Adrenal gland (tissue), 12 donors: Measurements from ENCODE around the gene STK32C. TPM values are rescaled to one million over a fixed set of nuclear protein-coding genes. Genes with fewer than 3 reads are reported as not detected.
A peak's percentile ranks its signal among the peaks of the same experiment; 100 is the strongest.

Source experiments
- DNase-seq, 7 donors: peaks; one replicate each; pipeline ENCODE4 v3.0.0-alpha.2; 2019 to 2020
- H3K27ac ChIP-seq, 5 donors: fragments of 200-600 bp; sonication (generic) in 4 of 5; 1 replicate in 3 of 5; 2 replicates in 2 of 5; pipeline versions ENCODE4 v1.5.1 to v1.8.0; 2016 to 2020; ENCODE audit warnings: mild to moderate bottlenecking in 1 of 5
- H3K27me3 ChIP-seq: fragments of 200-600 bp; 2 replicates; pipeline ENCODE4 v1.8.0; 2021
- H3K36me3 ChIP-seq, 2 donors: fragments of 200-600 bp; replicated peaks in 1 of 2; 1 replicate in 1 of 2; 2 replicates in 1 of 2; pipeline versions ENCODE4 v1.5.1 to v1.8.0; 2018 to 2022
- H3K4me1 ChIP-seq, 2 donors: fragments of 200-600 bp; replicated peaks in 1 of 2; 1 replicate in 1 of 2; 2 replicates in 1 of 2; pipeline versions ENCODE4 v1.5.1 to v1.8.0; 2018 to 2021
- H3K4me3 ChIP-seq, 4 donors: fragments of 200-600 bp; sonication (generic) in 3 of 4; one replicate each; pipeline ENCODE4 v1.5.1; 2016 to 2018
- H3K9me3 ChIP-seq, 3 donors: fragments of 200-600 bp; sonication (generic) in 1 of 3; replicated peaks in 1 of 3; 1 replicate in 2 of 3; 2 replicates in 1 of 3; pipeline versions ENCODE4 v1.5.1 to v1.8.0; 2016 to 2021
- CTCF ChIP-seq, 6 experiments: fragments of 450-650 bp in 4 of 6; fragments of 200-600 bp in 2 of 6; sonication (generic) in 1 of 6; IDR thresholded peaks; 1 replicate in 5 of 6; 2 replicates in 1 of 6; pipeline versions ENCODE4 v1.5.1 to v1.8.0; 2016 to 2021; ENCODE audit warnings: antibody characterized with exemption in 6 of 6, mild to moderate bottlenecking in 2 of 6, moderate library complexity in 1 of 6
- POLR2A ChIP-seq, 2 donors: fragments of 450-650 bp; IDR thresholded peaks; one replicate each; pipeline ENCODE4 v1.6.1; 2017; ENCODE audit warnings: antibody characterized with exemption in 2 of 2, mild to moderate bottlenecking in 2 of 2, moderate library complexity in 1 of 2
- WGBS, 4 donors: extraction: QIAGEN DNeasy Blood & Tissue Kit in 2 of 4; methylation state at CpG; one replicate each; pipeline versions ENCODE4 v1.1.5 to v1.1.7; 2013 to 2017; 5-methylcytosine and 5-hydroxymethylcytosine counted together
- intact Hi-C, 2 donors: fragments of 100-400 bp; cut with DNase I; formaldehyde crosslinking; loops; one replicate each; pipeline versions ENCODE4 v1.14.1 to v1.15.0; 2022 to 2023
- polyA plus RNA-seq, 3 donors: library from polyadenylated mRNA; stranded (reverse); fragments of 200-250 nt in 2 of 3; fragments of 350-450 nt in 1 of 3; fragmentation: Illumina TruSeq in 1 of 3; extraction: RNeasy Lipid Tissue Mini Kit (QIAGEN cat#74804) in 1 of 3; gene quantifications; one replicate each; pipeline ENCODE4 v1.2.3, GENCODE V29; 2013 to 2014
- total RNA-seq, 9 donors: library from RNA; depleted of rRNA in 4 of 9; stranded (reverse); fragments of >200 nt in 4 of 9; fragments of 120-200 nt in 1 of 9; fragmentation: NEBNext Ultra II Directional in 1 of 9; extraction: Animal tissue kit (Norgen Biotek cat#: 25700) in 1 of 9; gene quantifications; one replicate each; pipeline versions ENCODE4 v1.1.0 to v1.2.4, GENCODE V29; 2013 to 2023
- donor health status: healthy with polysubstance abuse.
- donor health status: Bipolar disorder and iron deficiency.
- donor health status: DM: yes; HTN: yes; CAD: no.
- donor health status: DM: no; HTN: no; CAD: no.
- donor health status: DM: no; HTN: no; CAD: no.
- donor health status: DM: yes; HTN: yes; CAD: no.

Gene STK32C
- total and polyA plus RNA-seq, 12 donors: 2.8 to 36.5 (median 15.9) TPM

DNA sequence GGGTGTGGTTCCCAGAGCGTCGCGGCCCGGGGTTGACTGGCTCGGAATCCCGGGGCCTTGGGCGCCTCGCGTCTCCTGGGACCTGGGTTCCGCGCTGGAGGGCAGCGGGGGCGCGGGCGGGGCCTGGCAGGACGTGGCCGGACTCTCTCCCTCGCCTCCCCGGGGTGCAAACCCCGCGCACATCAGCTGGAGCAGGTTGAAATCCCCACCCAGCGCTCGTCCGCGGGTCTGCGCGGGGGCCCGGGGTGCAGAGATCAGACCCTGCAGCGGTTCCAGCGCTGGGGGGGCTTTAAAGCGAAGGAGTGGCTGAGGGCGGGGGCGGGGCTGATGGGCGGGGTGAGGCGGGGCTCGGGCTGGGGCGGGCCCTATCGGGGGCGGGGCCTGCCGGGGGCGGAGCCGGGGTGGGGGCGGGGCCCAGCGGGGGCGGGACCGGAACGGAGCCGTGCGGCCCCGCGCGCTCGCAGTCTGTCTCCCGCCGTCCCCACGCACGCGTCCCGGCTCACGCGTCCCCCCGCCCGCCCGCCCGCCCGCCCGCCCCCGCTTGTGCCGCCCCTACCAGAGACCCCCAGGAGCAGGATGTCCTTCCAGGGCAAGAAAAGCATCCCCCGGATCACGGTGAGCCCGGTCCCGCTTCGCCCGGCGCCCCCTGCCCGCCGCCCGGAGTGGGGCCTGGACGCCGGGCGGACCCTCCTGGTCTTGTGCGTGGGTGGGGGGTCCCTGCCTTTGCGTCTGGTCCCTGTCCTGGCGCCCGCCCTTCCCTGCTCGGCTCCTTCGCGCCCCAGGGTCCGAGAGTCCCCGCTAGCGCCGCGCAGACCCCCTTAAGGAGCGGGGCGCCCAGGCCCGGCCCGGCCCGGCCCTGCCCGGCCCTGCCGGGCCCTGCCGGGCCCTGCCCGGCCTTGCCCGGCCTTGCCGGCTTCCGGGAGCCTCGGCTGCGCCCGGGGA, 121.0 kb downstream of the STK32C start, which contains the start of gene DPYSL4:
DPYSL4 (plus strand) TSS at position 461 of the 942 bp plus-strand sequence; CDS start at position 577, 116 bp downstream.
- DNase-seq: peak in 2 of 7 donors; percentile 17 to 38
- intact Hi-C loops: no loop called here
- whole genome bisulfite sequencing, 4 donors: 1 to 4% (median 2%) methylated on average over 14 to 108 of the region's 109 CpGs
- Histone ChIP-seq H3K4me3 (peak within 1 kb of the TSS in 2 of 4 donors; percentile 13 to 59), H3K9me3 (no peaks in the 10 kb centered on the region), H3K4me1 (peaks cover 17 to 27% of the 10 kb centered on the region in 2 donors), H3K27ac (no peak within 1 kb of the TSS), H3K36me3 (no peaks in the 10 kb centered on the region), H3K27me3 (peaks cover 44% of the 10 kb centered on the region)
- TF ChIP-seq CTCF (IDR thresholded peaks at IDR 0.05): no peak
- no peak for TF ChIP-seq POLR2A (IDR thresholded peaks at IDR 0.05)

DNA sequence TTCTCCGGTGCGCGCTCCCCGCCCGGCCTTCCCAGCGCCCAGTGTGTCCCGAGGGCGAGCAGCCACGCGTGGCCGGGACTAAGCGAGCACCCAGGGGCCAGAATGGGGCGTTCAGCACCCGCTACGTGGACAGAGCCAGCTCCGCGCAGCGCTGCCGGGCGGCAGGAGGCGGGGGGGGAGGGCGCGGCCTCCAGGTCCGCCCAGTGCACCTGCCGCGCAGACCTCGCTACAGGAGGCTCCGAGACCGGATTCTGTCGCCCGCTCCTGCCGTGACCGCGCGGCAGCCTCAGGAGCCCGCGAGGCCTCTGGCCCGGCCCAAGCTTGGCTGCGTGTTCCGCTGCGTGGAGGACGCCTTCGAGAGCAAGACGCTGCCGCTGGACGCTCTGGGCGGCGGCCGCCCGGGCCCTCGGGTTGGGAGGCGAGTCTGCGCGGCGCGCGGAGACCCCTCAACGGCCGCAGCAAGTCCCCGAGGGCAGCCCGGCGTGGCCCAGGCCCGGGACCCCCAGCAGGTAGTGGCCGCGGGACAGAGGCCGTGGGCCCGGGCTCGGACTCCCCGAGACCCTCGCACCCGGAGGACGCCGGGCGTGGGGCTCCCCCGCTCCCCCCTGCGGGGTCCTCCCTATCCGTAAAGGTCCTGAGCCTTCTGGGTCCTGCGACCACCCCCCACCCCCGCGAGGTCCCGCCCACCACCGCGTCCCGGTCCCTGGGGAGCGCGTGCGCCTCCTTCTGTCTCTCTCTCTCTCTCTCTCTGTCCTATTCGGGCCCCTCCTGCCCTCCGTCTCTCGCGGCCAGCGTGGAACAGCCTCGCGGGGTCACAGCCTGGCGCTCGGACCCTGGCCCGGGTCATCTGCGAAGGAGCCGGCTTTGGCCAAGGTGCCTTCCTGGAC, 121.9 kb downstream of the STK32C start:
- TF ChIP-seq POLR2A (IDR thresholded peaks at IDR 0.05): no peak
- no peak for TF ChIP-seq CTCF (IDR thresholded peaks at IDR 0.05)
- DNase-seq: peak; percentile 34 to 66 (median 53)
- 1 to 4% (median 3%) methylated on average over 15 to 99 of the region's 99 CpGs for WGBS, 4 donors
- Histone ChIP-seq H3K27me3 (peaks cover 44% of the 10 kb centered on the region), H3K4me3 (peak overlapping the region in 1 of 4 donors; percentile 59), H3K36me3 (no peaks in the 10 kb centered on the region), H3K9me3 (no peaks in the 10 kb centered on the region), H3K4me1 (peaks cover 17 to 27% of the 10 kb centered on the region in 2 donors), H3K27ac (no peak overlapping the region)
- intact Hi-C loops: no loop called here

- intact Hi-C loops: no loop called here
- Histone ChIP-seq H3K27ac (no peak overlapping the region), H3K27me3 (peaks cover 44% of the 10 kb centered on the region), H3K4me1 (peaks cover 17 to 27% of the 10 kb centered on the region in 2 donors), H3K36me3 (no peaks in the 10 kb centered on the region), H3K9me3 (no peaks in the 10 kb centered on the region), H3K4me3 (no peak overlapping the region)
- WGBS, 4 donors: 45 to 64% (median 52%) methylated on average over 11 to 35 of the region's 35 CpGs
- no peak for DNase-seq
- no peak for TF ChIP-seq CTCF (IDR thresholded peaks at IDR 0.05)
- no peak for TF ChIP-seq POLR2A (IDR thresholded peaks at IDR 0.05)
Measured at GRCh38 chr10:132184816-132185593, 122.7 kb downstream of the STK32C start.
